GM19438 (cell line): Measurements from ENCODE around the gene KRT34.
"Not testable (repeated sequence)": the region's sequence is repeated elsewhere in the genome, so short reads cannot be mapped to it uniquely, and the experiment has no call there.

Source experiments
- ATAC-seq: cut with Tn5 transposase; IDR thresholded peaks from one replicate; pipeline ENCODE4 v1.9.1; 2021; ENCODE audit warnings: low read depth; ENCODE audit not compliant: unreplicated experiment

The KRT34 gene

GRCh38 chr17:41381943-41382342 lies at the start of gene KRT34:
Gene KRT34, minus strand, starts transcription at chr17:41382306. Its CDS starts 60 bp downstream, at chr17:41382246.
- ATAC-seq, result not testable (repeated sequence)

- ATAC-seq, result not testable (repeated sequence)
Measured at GRCh38 chr17:41430376-41430775, 48.3 kb upstream of the KRT34 start.

- no peak for ATAC-seq
Measured at GRCh38 chr17:41429667-41430066, 47.6 kb upstream of the KRT34 start.

GRCh38 chr17:41428591-41429291 lies 46.6 kb upstream of the KRT34 start:
- ATAC-seq, result no peak

- no peak for ATAC-seq
Measured at GRCh38 chr17:41424111-41424635, 42.1 kb upstream of the KRT34 start, which contains the start of gene KRT37. Gene KRT37, minus strand, starts transcription at chr17:41424585. Its CDS starts 62 bp downstream, at chr17:41424523.

GRCh38 chr17:41422586-41422985 lies 40.5 kb upstream of the KRT34 start:
- not testable (repeated sequence) for ATAC-seq

- no peak for ATAC-seq
Measured at GRCh38 chr17:41421617-41422016, 39.5 kb upstream of the KRT34 start.

- no peak for ATAC-seq
Measured at GRCh38 chr17:41421116-41421515, 39.0 kb upstream of the KRT34 start.

GRCh38 chr17:41420134-41420533 lies 38.0 kb upstream of the KRT34 start:
- no peak for ATAC-seq

GRCh38 chr17:41419716-41420115 lies 37.6 kb upstream of the KRT34 start:
- no peak for ATAC-seq

- ATAC-seq, result no peak
Measured at GRCh38 chr17:41418116-41418860, 36.2 kb upstream of the KRT34 start.

GRCh38 chr17:41417576-41418015 lies 35.5 kb upstream of the KRT34 start:
- no peak for ATAC-seq

GRCh38 chr17:41417127-41417526 lies 35.0 kb upstream of the KRT34 start:
- no peak for ATAC-seq

- ATAC-seq, result no peak
Measured at GRCh38 chr17:41416479-41416878, 34.4 kb upstream of the KRT34 start.

- ATAC-seq, result no peak
Measured at GRCh38 chr17:41415833-41416335, 33.8 kb upstream of the KRT34 start.

GRCh38 chr17:41415411-41415810 lies 33.3 kb upstream of the KRT34 start:
- ATAC-seq, result no peak

GRCh38 chr17:41413982-41414381 lies 31.9 kb upstream of the KRT34 start:
- no peak for ATAC-seq

- ATAC-seq, result no peak
Measured at GRCh38 chr17:41413353-41413957, 31.3 kb upstream of the KRT34 start.

GRCh38 chr17:41411072-41411840 lies 29.1 kb upstream of the KRT34 start:
- ATAC-seq, result no peak

GRCh38 chr17:41407226-41407625 lies 25.1 kb upstream of the KRT34 start:
- no peak for ATAC-seq
